Stomach (tissue), 9 donors: Measurements from ENCODE around the gene HAX1. TPM values are rescaled to one million over a fixed set of nuclear protein-coding genes. Genes with fewer than 3 reads are reported as not detected.
"Not testable (repeated sequence)": the region's sequence is repeated elsewhere in the genome, so short reads cannot be mapped to it uniquely, and the experiment has no call there.

Experiments
- DNase-seq, 2 donors: peaks; one replicate each; pipeline versions ENCODE4 v3.0.0 to v3.0.0-alpha.2; 2013 to 2019
- H3K27ac ChIP-seq, 5 donors: fragments of 200-600 bp in 4 of 5; sonication (generic) in 4 of 5; one replicate each; pipeline ENCODE4 v1.5.1; 2013 to 2019; ENCODE audit warnings: mild to moderate bottlenecking in 1 of 5, moderate library complexity in 1 of 5
- H3K27me3 ChIP-seq, 3 donors: fragments of 200-600 bp; sonication (generic); one replicate each; pipeline ENCODE4 v1.5.1; 2017 to 2019; ENCODE audit warnings: mixed run types in 1 of 3
- H3K36me3 ChIP-seq, 4 donors: fragments of 200-600 bp; sonication (generic); 1 replicate in 3 of 4; 2 replicates in 1 of 4; pipeline ENCODE4 v1.5.1; 2016 to 2019
- H3K4me1 ChIP-seq, 4 donors: fragments of 200-600 bp; sonication (generic); one replicate each; pipeline ENCODE4 v1.5.1; 2016 to 2019
- H3K4me3 ChIP-seq, 4 donors: fragments of 200-600 bp; sonication (generic) in 3 of 4; one replicate each; pipeline ENCODE4 v1.5.1; 2016 to 2019; ENCODE audit warnings: mild to moderate bottlenecking in 1 of 4
- H3K9me3 ChIP-seq, 4 donors: fragments of 200-600 bp; sonication (generic); one replicate each; pipeline ENCODE4 v1.5.1; 2016 to 2019
- CTCF ChIP-seq, 7 experiments: fragments of 450-650 bp in 4 of 7; fragments of 200-600 bp in 3 of 7; sonication (generic) in 3 of 7; IDR thresholded peaks; one replicate each; pipeline ENCODE4 v1.5.1; 2016 to 2019; ENCODE audit warnings: antibody characterized with exemption in 7 of 7, control low read depth in 2 of 7, mild to moderate bottlenecking in 1 of 7
- EP300 ChIP-seq: sonication (generic); formaldehyde crosslinking; IDR thresholded peaks from one replicate; pipeline ENCODE4 v1.6.1; 2017; ENCODE audit warnings: antibody characterized with exemption
- POLR2A ChIP-seq, 4 donors: fragments of 450-650 bp; IDR thresholded peaks; one replicate each; pipeline ENCODE4 v1.6.1; 2016; ENCODE audit warnings: antibody characterized with exemption in 4 of 4, control low read depth in 2 of 4, mild to moderate bottlenecking in 1 of 4, moderate library complexity in 1 of 4
- POLR2AphosphoS5 ChIP-seq, 3 donors: sonication (generic); formaldehyde crosslinking; IDR thresholded peaks; one replicate each; pipeline ENCODE4 v1.6.1; 2016; ENCODE audit warnings: antibody characterized with exemption in 3 of 3
- WGBS, 5 donors: extraction: QIAGEN DNeasy Blood & Tissue Kit in 3 of 5; methylation state at CpG; one replicate each; pipeline versions ENCODE4 v1.1.5 to v1.1.7; 2013 to 2018; 5-methylcytosine and 5-hydroxymethylcytosine counted together
- intact Hi-C: fragments of 100-400 bp; cut with DNase I; formaldehyde crosslinking; loops from one replicate; pipeline ENCODE4 v1.15.1; 2023; ENCODE audit warnings: low total_unique reads
- polyA plus RNA-seq, 3 donors: library from polyadenylated mRNA; stranded (reverse); fragments of 200-250 nt; gene quantifications; one replicate each; pipeline ENCODE4 v1.2.3, GENCODE V29; 2013
- total RNA-seq, 5 donors: library from RNA; depleted of rRNA; stranded (reverse); fragments of >200 nt; gene quantifications; one replicate each; pipeline versions ENCODE4 v1.1.0 to v1.2.3, GENCODE V29; 2014 to 2016
- donor health status: healthy with polysubstance abuse.
- donor health status: Bipolar disorder and iron deficiency.
- donor health status: healthy.

The HAX1 gene
- total and polyA plus RNA-seq, 8 donors = 36.2 to 167 (median 83.3) TPM

GRCh38 chr1:154272999-154273563 is 652 bp downstream of the HAX1 start:
- peaks cover 32 to 72% (median 64%) of the 10 kb centered on the region in 4 donors for H3K36me3 ChIP-seq
- TF ChIP-seq CTCF (IDR thresholded peaks at IDR 0.05) (no peak), POLR2A (IDR thresholded peaks at IDR 0.05) (no peak), POLR2AphosphoS5 (IDR thresholded peaks at IDR 0.05) (no peak), EP300 (no peak)

GRCh38 chr1:154276797-154277196 is 4.4 kb downstream of the HAX1 start:
- Histone ChIP-seq H3K27me3 (no peaks in the 10 kb centered on the region), H3K4me3 (no peak overlapping the region), H3K9me3 (no peaks in the 10 kb centered on the region), H3K4me1 (peaks cover 6 to 22% (median 16%) of the 10 kb centered on the region in 4 donors), H3K27ac (no peak overlapping the region), H3K36me3 (peaks cover 15 to 42% (median 33%) of the 10 kb centered on the region in 4 donors)
- 89 to 93% (median 89%) methylated on average over 7 of the region's 7 CpGs for WGBS, 5 donors
- DNase-seq = peak in 1 of 2 donors; percentile 25
- intact Hi-C loops = loop anchor here (10.0 kb wide), 1 partner anchor 58 kb away; no protein-coding TSS in a partner anchor
- TF ChIP-seq CTCF (IDR thresholded peaks at IDR 0.05) = no peak
- TF ChIP-seq POLR2A (IDR thresholded peaks at IDR 0.05) = no peak
- TF ChIP-seq EP300 = no peak
- TF ChIP-seq POLR2AphosphoS5 (IDR thresholded peaks at IDR 0.05) = no peak

More at GRCh38 chr1:154272999-154273563, 652 bp downstream of the HAX1 start:
- Histone ChIP-seq H3K4me3 (peak overlapping the region; percentile 72 to 85 (median 76)), H3K9me3 (no peaks in the 10 kb centered on the region), H3K27ac (peak overlapping the region; percentile 84 to 94 (median 91)), H3K4me1 (peaks cover 6 to 29% (median 21%) of the 10 kb centered on the region in 4 donors), H3K27me3 (no peaks in the 10 kb centered on the region)
- intact Hi-C loops = loop anchor here (10.0 kb wide), 1 partner anchor 62 kb away; no protein-coding TSS in a partner anchor
- 41 to 48% (median 44%) methylated on average over 13 of the region's 13 CpGs for WGBS, 5 donors
- DNase-seq = no peak

- WGBS, 5 donors = 92 to 100% (median 92%) methylated on average over 10 to 27 of the region's 30 CpGs
These were observed 15.2 kb downstream of the HAX1 start for GRCh38 chr1:154287591-154287990.

GRCh38 chr1:154288661-154289060 is 16.2 kb downstream of the HAX1 start:
- intact Hi-C loops = no loop called here
- WGBS, 5 donors = 66 to 80% (median 68%) methylated on average over 3 of the region's 3 CpGs
- Histone ChIP-seq H3K4me1 (no peaks in the 10 kb centered on the region), H3K27ac (no peak overlapping the region), H3K27me3 (no peaks in the 10 kb centered on the region), H3K9me3 (peaks cover 0 to 6% (median 2%) of the 10 kb centered on the region in 4 donors), H3K36me3 (no peaks in the 10 kb centered on the region), H3K4me3 (no peak overlapping the region)
- no peak for DNase-seq
- TF ChIP-seq CTCF (IDR thresholded peaks at IDR 0.05) (no peak), EP300 (no peak), POLR2A (IDR thresholded peaks at IDR 0.05) (no peak), POLR2AphosphoS5 (IDR thresholded peaks at IDR 0.05) (no peak)

More at GRCh38 chr1:154287591-154287990, 15.2 kb downstream of the HAX1 start:
- H3K36me3 ChIP-seq, intact Hi-C loops, H3K27me3 ChIP-seq, H3K4me1 ChIP-seq, DNase-seq, H3K4me3 ChIP-seq, H3K27ac ChIP-seq, H3K9me3 ChIP-seq: not testable (repeated sequence)

GRCh38 chr1:154290921-154291320 is 18.5 kb downstream of the HAX1 start:
- 74 to 90% (median 83%) methylated on average over 1 of the region's 1 CpG for WGBS, 5 donors
- Histone ChIP-seq H3K4me1 (no peaks in the 10 kb centered on the region), H3K9me3 (peaks cover 10 to 28% (median 19%) of the 10 kb centered on the region in 4 donors), H3K36me3 (no peaks in the 10 kb centered on the region), H3K27ac (no peak overlapping the region), H3K27me3 (no peaks in the 10 kb centered on the region), H3K4me3 (no peak overlapping the region)
- no peak for TF ChIP-seq EP300
- TF ChIP-seq POLR2A (IDR thresholded peaks at IDR 0.05) = no peak
- TF ChIP-seq CTCF (IDR thresholded peaks at IDR 0.05) = no peak
- TF ChIP-seq POLR2AphosphoS5 (IDR thresholded peaks at IDR 0.05) = no peak
- no peak for DNase-seq
- intact Hi-C loops = no loop called here
